Measurements from ENCODE around the gene MMP21.

GRCh38 chr10:125775491-125776106 lies at the start of gene MMP21:
- no peak for TF ChIP-seq EZH2phosphoT487 (IDR thresholded peaks at IDR 0.05; ENCODE audit: unreplicated experiment)
- TF ChIP-seq EZH2 (IDR thresholded peaks at IDR 0.05; ENCODE audit: low read depth, unreplicated experiment) = no peak
- no peak for TF ChIP-seq CTCF (conservative IDR thresholded peaks at IDR 0.05; ENCODE audit: low read depth in 2 of 2)
- no peak for TF ChIP-seq CREB1 (CRISPR knock-in tag; IDR thresholded peaks at IDR 0.05; ENCODE audit: low read depth)
- TF ChIP-seq JUNB (IDR thresholded peaks at IDR 0.05; ENCODE audit: unreplicated experiment) = no peak
- TF ChIP-seq REST (IDR thresholded peaks at IDR 0.05; ENCODE audit: unreplicated experiment) = no peak
- TF ChIP-seq POLR2AphosphoS5 (IDR thresholded peaks at IDR 0.05; ENCODE audit: low read depth) = no peak
- TF ChIP-seq STAT1 (IDR thresholded peaks at IDR 0.05; ENCODE audit: unreplicated experiment) = no peak
- TF ChIP-seq ZNF331 (CRISPR knock-in tag; IDR thresholded peaks at IDR 0.05; ENCODE audit: low read depth) = no peak
- no peak for TF ChIP-seq NANOG (IDR thresholded peaks at IDR 0.05; ENCODE audit: borderline replicate concordance)
- TF ChIP-seq ETS1 (IDR thresholded peaks at IDR 0.05) = no peak
